OCI-LY1 (cell line): ENCODE measurements around the gene CNOT6L.

Source experiments
- H2AFZ ChIP-seq: fragments of 200-600 bp; sonication (generic), shearing (Covaris generic); 2 replicates; pipeline ENCODE4 v1.6.0; 2014; ENCODE audit warnings: antibody characterized with exemption, mild to moderate bottlenecking, low read length
- H3F3A ChIP-seq: fragments of 200-600 bp; sonication (generic), shearing (Covaris generic); 2 replicates; pipeline ENCODE4 v1.6.0; 2014; ENCODE audit warnings: mild to moderate bottlenecking, antibody characterized with exemption, low read length, moderate library complexity; ENCODE audit not compliant: insufficient read depth
- H3K27ac ChIP-seq: fragments of 200-600 bp; sonication (generic); 2 replicates; pipeline ENCODE4 v1.5.1; 2014; ENCODE audit warnings: low read length, mixed run types, mild to moderate bottlenecking, low read depth; ENCODE audit not compliant: poor library complexity, severe bottlenecking
- H3K27me3 ChIP-seq: fragments of 200-600 bp; sonication (generic); 2 replicates; pipeline ENCODE4 v1.6.0; 2014; ENCODE audit warnings: antibody characterized with exemption, mild to moderate bottlenecking, low read length, moderate library complexity; ENCODE audit not compliant: insufficient read depth
- H3K36me3 ChIP-seq: fragments of 200-600 bp; sonication (generic); 2 replicates; pipeline ENCODE4 v1.6.1; 2014; ENCODE audit warnings: mild to moderate bottlenecking, antibody characterized with exemption, low read length, moderate library complexity, mixed read lengths; ENCODE audit not compliant: insufficient read depth
- H3K4me1 ChIP-seq: fragments of 200-600 bp; sonication (generic); 2 replicates; pipeline ENCODE4 v1.5.1; 2014; ENCODE audit warnings: mild to moderate bottlenecking, low read length, moderate library complexity; ENCODE audit not compliant: insufficient read depth, severe bottlenecking
- H3K4me2 ChIP-seq: fragments of 200-600 bp; sonication (generic), shearing (Covaris generic); 2 replicates; pipeline ENCODE4 v1.6.1; 2014; ENCODE audit warnings: low read length
- H3K4me3 ChIP-seq: fragments of 200-600 bp; sonication (generic); 2 replicates; pipeline ENCODE4 v1.5.1; 2014; ENCODE audit warnings: low read length, low read depth, mild to moderate bottlenecking, mixed read lengths; ENCODE audit not compliant: poor library complexity, severe bottlenecking
- H3K79me2 ChIP-seq: fragments of 200-600 bp; shearing (Covaris generic); 2 replicates; pipeline ENCODE4 v1.6.1; 2016; ENCODE audit warnings: mixed run types, low read length, mixed read lengths; ENCODE audit not compliant: insufficient read depth
- H3K9ac ChIP-seq: fragments of 200-600 bp; sonication (generic), shearing (Covaris generic); 2 replicates; pipeline ENCODE4 v1.6.1; 2014; ENCODE audit warnings: mild to moderate bottlenecking, low read length, mixed read lengths
- H3K9me2 ChIP-seq: fragments of 200-600 bp; sonication (generic), shearing (Covaris generic); 2 replicates; pipeline ENCODE4 v1.6.1; 2014; ENCODE audit warnings: low read depth, mild to moderate bottlenecking, low read length, mixed read lengths
- H3K9me3 ChIP-seq: fragments of 200-600 bp; shearing (Covaris generic); 2 replicates; pipeline ENCODE4 v1.6.1; 2014; ENCODE audit warnings: low read length, mixed read lengths
- H4K20me1 ChIP-seq: fragments of 200-600 bp; sonication (generic), shearing (Covaris generic); 2 replicates; pipeline ENCODE4 v1.6.0; 2016; ENCODE audit warnings: mild to moderate bottlenecking, low read length; ENCODE audit not compliant: insufficient read depth
- EZH2 ChIP-seq: fragments of 200-600 bp; sonication (generic), shearing (Covaris generic); IDR thresholded peaks from 2 replicates; pipeline ENCODE4 v1.8.0; 2017; ENCODE audit warnings: borderline replicate concordance, mixed run types, mild to moderate bottlenecking, antibody characterized with exemption, low read length, moderate library complexity, mixed read lengths
- TF ChIP-seq, protein P1 (sequence below): fragments of 200-600 bp; sonication (generic), shearing (Covaris generic); IDR thresholded peaks from 2 replicates; pipeline ENCODE4 v1.5.1; 2017; ENCODE audit warnings: mild to moderate bottlenecking, antibody characterized with exemption, low read length, moderate library complexity, mixed read lengths

CNOT6L gene

DNA sequence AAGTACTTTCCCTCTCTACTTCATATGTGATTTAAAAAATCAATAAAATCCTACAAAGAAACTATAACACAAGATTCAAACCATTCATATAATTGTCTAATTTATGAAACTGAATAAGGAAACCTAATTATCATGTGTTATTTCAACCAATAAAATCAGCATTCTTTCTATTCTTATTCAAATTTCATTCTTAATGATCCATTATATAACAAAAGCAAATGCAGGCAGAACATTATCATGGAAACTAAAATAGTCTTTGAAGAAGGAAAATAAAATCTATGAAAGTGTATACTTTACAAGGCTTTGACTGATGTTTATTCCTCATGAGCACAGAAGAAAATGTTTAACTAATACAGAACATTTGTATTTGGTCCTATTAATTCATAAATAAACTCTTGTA lies 47.6 kb downstream of the CNOT6L start:
- H3K79me2 ChIP-seq, result no peaks in the 10 kb centered on the region
- H3K4me1 ChIP-seq, result no peaks in the 10 kb centered on the region
- no peaks in the 10 kb centered on the region for H3K27me3 ChIP-seq
- peaks cover 4% of the 10 kb centered on the region; the same call in 1 of the 2 replicates for H3F3A ChIP-seq
- no peak overlapping the region for H3K27ac ChIP-seq
- no peaks in the 10 kb centered on the region for H3K9me2 ChIP-seq
- H3K9me3 ChIP-seq, result no peaks in the 10 kb centered on the region
- H3K4me3 ChIP-seq, result no peak overlapping the region
- no peak for TF ChIP-seq EZH2
- TF ChIP-seq, protein P1, sequence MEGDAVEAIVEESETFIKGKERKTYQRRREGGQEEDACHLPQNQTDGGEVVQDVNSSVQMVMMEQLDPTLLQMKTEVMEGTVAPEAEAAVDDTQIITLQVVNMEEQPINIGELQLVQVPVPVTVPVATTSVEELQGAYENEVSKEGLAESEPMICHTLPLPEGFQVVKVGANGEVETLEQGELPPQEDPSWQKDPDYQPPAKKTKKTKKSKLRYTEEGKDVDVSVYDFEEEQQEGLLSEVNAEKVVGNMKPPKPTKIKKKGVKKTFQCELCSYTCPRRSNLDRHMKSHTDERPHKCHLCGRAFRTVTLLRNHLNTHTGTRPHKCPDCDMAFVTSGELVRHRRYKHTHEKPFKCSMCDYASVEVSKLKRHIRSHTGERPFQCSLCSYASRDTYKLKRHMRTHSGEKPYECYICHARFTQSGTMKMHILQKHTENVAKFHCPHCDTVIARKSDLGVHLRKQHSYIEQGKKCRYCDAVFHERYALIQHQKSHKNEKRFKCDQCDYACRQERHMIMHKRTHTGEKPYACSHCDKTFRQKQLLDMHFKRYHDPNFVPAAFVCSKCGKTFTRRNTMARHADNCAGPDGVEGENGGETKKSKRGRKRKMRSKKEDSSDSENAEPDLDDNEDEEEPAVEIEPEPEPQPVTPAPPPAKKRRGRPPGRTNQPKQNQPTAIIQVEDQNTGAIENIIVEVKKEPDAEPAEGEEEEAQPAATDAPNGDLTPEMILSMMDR, result no peak
- no peak overlapping the region for H2AFZ ChIP-seq
- H3K9ac ChIP-seq, result no peak overlapping the region
- peaks cover 59% of the 10 kb centered on the region; the same call in 1 of the 2 replicates for H3K36me3 ChIP-seq
- H4K20me1 ChIP-seq, result no peaks in the 10 kb centered on the region
- H3K4me2 ChIP-seq, result no peak overlapping the region

DNA sequence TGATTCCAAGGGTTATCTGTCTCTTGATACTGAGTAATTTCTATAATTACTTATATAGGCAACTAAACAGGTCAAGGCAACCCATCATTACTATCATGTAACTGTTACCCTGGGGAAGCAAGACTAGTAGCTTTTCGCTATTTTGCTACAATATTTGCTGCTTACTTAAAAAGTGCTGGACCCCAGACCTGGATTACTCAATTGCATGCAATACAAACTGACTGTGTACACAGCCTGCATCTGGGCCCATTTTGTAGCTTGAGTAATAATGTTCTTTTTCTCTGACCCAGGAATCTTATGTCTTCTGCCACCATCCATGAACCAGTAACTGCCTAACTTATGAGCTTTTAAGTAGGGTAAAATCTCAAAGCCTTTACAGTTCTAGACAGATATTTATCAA lies 53.4 kb downstream of the CNOT6L start:
- peaks cover 14% of the 10 kb centered on the region for H3K9me3 ChIP-seq
- no peaks in the 10 kb centered on the region for H3F3A ChIP-seq
- no peaks in the 10 kb centered on the region for H3K4me1 ChIP-seq
- TF ChIP-seq, protein P1, result no peak
- no peaks in the 10 kb centered on the region for H3K79me2 ChIP-seq
- no peak overlapping the region for H3K9ac ChIP-seq
- H4K20me1 ChIP-seq, result no peaks in the 10 kb centered on the region
- H3K4me3 ChIP-seq, result no peak overlapping the region
- no peaks in the 10 kb centered on the region for H3K27me3 ChIP-seq
- no peaks in the 10 kb centered on the region for H3K9me2 ChIP-seq
- peaks cover 40% of the 10 kb centered on the region for H3K36me3 ChIP-seq
- no peak overlapping the region for H3K27ac ChIP-seq
- H2AFZ ChIP-seq, result no peak overlapping the region
- no peak overlapping the region for H3K4me2 ChIP-seq

DNA sequence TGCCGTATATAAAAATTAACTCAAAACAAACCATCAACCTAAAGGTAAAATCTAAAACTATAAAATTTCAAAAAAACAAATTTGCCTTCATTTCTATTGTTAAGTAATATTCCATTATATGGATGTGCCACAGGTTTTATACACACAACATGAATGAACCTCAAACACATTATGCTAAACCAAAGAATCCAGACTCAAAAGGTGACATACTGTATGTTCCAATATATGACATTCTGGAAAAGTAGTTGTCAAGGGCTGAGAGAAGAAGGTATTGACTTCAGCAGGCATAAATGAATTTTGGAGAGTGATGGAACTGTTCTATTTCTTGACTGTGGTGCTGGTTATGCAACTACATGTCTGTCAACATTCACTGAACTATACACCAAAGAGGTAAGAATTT lies 56.6 kb downstream of the CNOT6L start:
- no peak for TF ChIP-seq EZH2
- no peak overlapping the region for H3K27ac ChIP-seq
- H3K9me2 ChIP-seq, result no peaks in the 10 kb centered on the region
- no peaks in the 10 kb centered on the region for H3F3A ChIP-seq
- H3K4me2 ChIP-seq, result no peak overlapping the region
- H3K4me1 ChIP-seq, result no peaks in the 10 kb centered on the region
- no peaks in the 10 kb centered on the region for H4K20me1 ChIP-seq
- H3K9me3 ChIP-seq, result peaks cover 14% of the 10 kb centered on the region
- H3K79me2 ChIP-seq, result no peaks in the 10 kb centered on the region
- H3K27me3 ChIP-seq, result no peaks in the 10 kb centered on the region
- H2AFZ ChIP-seq, result no peak overlapping the region
- no peak overlapping the region for H3K9ac ChIP-seq
- H3K4me3 ChIP-seq, result no peak overlapping the region
- H3K36me3 ChIP-seq, result peaks cover 41% of the 10 kb centered on the region

DNA sequence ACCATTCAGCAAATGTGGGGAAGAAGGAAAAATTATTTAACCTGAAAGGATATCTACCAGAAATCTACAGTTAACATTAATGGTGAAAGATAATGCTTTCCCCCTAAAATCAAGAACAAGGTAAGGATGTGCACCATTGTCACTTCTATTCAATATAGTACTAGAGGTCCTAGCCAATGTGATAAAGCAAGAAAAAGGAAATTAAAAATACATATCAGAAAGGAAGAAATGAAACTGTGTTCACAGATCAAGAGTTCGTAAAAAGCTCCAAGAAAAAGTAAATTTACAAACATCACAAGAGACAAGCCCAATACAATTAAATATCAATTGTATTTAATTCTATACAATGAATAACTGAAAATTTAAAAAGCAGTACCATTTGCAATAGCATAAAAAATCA lies 57.6 kb downstream of the CNOT6L start:
- no peaks in the 10 kb centered on the region for H3K79me2 ChIP-seq
- peaks cover 43% of the 10 kb centered on the region for H3K36me3 ChIP-seq
- H3K9me2 ChIP-seq, result no peaks in the 10 kb centered on the region
- no peaks in the 10 kb centered on the region for H3K4me1 ChIP-seq
- H4K20me1 ChIP-seq, result no peaks in the 10 kb centered on the region
- peaks cover 14% of the 10 kb centered on the region for H3K9me3 ChIP-seq
- no peak overlapping the region for H3K4me3 ChIP-seq
- TF ChIP-seq EZH2, result no peak
- TF ChIP-seq, protein P1, result no peak
- no peak overlapping the region for H3K4me2 ChIP-seq
- no peak overlapping the region for H3K27ac ChIP-seq
- H3K27me3 ChIP-seq, result no peaks in the 10 kb centered on the region
- H3K9ac ChIP-seq, result no peak overlapping the region
- no peaks in the 10 kb centered on the region for H3F3A ChIP-seq
- H2AFZ ChIP-seq, result no peak overlapping the region
